HG02759 (cell line): ENCODE data around the gene CABP4.

Experiments
- ATAC-seq: cut with Tn5 transposase; IDR thresholded peaks from one replicate; pipeline ENCODE4 v1.9.1; 2021; ENCODE audit warnings: mild to moderate bottlenecking, moderate library complexity; ENCODE audit not compliant: unreplicated experiment

The CABP4 gene

GRCh38 chr11:67455054-67455453 is at the start of gene CABP4:
Gene CABP4, plus strand, starts transcription at chr11:67455354. Its CDS starts 70 bp downstream, at chr11:67455424.
- no peak for ATAC-seq

- ATAC-seq, result no peak
Measured at GRCh38 chr11:67405688-67406339, 49.3 kb upstream of the CABP4 start.

- no peak for ATAC-seq
Measured at GRCh38 chr11:67406420-67406968, 48.7 kb upstream of the CABP4 start.

- no peak for ATAC-seq
Measured at GRCh38 chr11:67406969-67407687, 48.0 kb upstream of the CABP4 start.

GRCh38 chr11:67407688-67408163 is 47.4 kb upstream of the CABP4 start:
- ATAC-seq, result no peak

- no peak for ATAC-seq
Measured at GRCh38 chr11:67408437-67409200, 46.5 kb upstream of the CABP4 start.

GRCh38 chr11:67409261-67409666 is 45.9 kb upstream of the CABP4 start:
- ATAC-seq, result peak; percentile 68

- ATAC-seq, result peak; percentile 1
Measured at GRCh38 chr11:67409781-67410368, 45.3 kb upstream of the CABP4 start.

- no peak for ATAC-seq
Measured at GRCh38 chr11:67410369-67410831, 44.8 kb upstream of the CABP4 start.

- no peak for ATAC-seq
Measured at GRCh38 chr11:67410984-67411784, 44.0 kb upstream of the CABP4 start.

- ATAC-seq, result no peak
Measured at GRCh38 chr11:67411785-67412152, 43.4 kb upstream of the CABP4 start.

- no peak for ATAC-seq
Measured at GRCh38 chr11:67412495-67413179, 42.5 kb upstream of the CABP4 start.

- no peak for ATAC-seq
Measured at GRCh38 chr11:67413266-67413849, 41.8 kb upstream of the CABP4 start.

- no peak for ATAC-seq
Measured at GRCh38 chr11:67415501-67416304, 39.5 kb upstream of the CABP4 start, which contains the start of gene CARNS1. Gene CARNS1, plus strand, starts transcription at chr11:67415678. Its CDS starts 522 bp downstream, at chr11:67416200.

GRCh38 chr11:67416416-67417335 is 38.5 kb upstream of the CABP4 start:
- no peak for ATAC-seq

- ATAC-seq, result no peak
Measured at GRCh38 chr11:67417425-67417824, 37.7 kb upstream of the CABP4 start.
